ENCODE measurements around the gene ANXA2.

The ANXA2 gene

DNA sequence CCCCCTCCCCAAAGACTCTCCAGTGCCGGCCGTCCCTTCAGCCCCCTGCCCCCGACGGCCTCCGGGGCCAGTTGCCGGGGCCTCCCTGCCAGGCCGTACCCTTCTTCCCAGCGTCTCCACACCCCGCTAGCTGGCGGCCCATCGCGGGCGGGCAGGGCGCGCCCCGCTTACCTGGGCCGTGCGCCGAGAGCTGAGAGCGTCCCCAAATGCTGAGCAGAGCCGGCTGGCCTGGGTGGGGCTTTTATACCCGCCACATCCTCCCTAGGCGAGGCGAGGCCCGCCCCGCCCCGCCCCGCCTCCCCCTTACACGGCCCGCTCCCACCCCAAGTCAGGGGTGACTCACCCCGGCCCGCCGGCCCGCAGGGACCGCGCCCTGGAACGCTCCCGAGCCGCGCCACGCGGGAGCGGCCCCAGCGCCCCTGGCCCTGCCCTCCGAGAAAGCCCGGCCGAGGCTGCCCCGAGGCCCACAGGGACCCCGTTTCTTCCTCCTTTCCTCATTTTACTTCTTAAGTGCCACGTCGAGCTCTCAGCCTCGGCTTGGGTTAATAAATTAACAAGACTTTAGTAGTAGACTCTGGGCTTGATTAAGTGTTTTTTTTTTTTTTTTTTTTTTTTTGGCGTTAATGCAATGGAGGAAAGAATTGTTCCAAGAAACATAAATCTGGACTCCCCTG lies at the start of gene ANXA2:
Gene ANXA2 (minus strand): TSS at position 215 of the 674 bp plus-strand sequence. CDS start 11,911 bp downstream, outside the sequence.
- DNase-seq (ENCODE audit: low read depth): peak; percentile 94
- TF ChIP-seq, protein P1, sequence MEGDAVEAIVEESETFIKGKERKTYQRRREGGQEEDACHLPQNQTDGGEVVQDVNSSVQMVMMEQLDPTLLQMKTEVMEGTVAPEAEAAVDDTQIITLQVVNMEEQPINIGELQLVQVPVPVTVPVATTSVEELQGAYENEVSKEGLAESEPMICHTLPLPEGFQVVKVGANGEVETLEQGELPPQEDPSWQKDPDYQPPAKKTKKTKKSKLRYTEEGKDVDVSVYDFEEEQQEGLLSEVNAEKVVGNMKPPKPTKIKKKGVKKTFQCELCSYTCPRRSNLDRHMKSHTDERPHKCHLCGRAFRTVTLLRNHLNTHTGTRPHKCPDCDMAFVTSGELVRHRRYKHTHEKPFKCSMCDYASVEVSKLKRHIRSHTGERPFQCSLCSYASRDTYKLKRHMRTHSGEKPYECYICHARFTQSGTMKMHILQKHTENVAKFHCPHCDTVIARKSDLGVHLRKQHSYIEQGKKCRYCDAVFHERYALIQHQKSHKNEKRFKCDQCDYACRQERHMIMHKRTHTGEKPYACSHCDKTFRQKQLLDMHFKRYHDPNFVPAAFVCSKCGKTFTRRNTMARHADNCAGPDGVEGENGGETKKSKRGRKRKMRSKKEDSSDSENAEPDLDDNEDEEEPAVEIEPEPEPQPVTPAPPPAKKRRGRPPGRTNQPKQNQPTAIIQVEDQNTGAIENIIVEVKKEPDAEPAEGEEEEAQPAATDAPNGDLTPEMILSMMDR (IDR thresholded peaks at IDR 0.05; ENCODE audit: insufficient read depth, low read depth, low read length, missing control alignments): no peak
- peak within 1 kb of the TSS; percentile 58 for H3K4me3 ChIP-seq (ENCODE audit: low read depth, low read length)

DNA sequence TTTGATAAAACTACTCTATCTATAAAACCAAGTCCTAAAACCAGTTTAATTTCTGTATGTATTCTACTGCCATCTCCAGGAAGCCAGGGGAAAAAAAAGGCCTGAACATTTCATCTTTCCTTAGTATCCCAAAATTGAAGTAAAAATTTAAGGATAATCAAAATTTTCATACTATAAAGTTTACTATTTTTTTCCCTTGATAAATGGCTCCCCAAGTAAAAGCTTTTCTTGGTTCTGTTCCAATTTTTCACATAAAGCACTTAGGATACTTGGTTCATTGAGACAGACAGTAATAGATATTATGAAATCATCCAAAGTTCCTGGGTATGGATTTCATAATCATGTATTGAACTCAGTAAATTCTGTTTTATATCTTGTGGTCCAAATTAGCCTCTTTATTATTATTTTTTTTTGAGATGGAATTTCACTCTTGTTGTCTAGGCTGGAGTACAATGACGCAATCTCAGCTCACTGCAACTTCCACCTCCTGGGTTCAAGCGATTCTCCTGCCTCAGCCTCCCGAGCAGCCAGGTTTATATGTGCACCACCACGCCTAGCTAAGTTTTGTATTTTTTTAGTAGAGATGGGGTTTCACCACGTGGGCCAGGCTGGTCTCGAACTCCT lies 46.6 kb upstream of the ANXA2 start:
- no peak overlapping the region for H3K4me3 ChIP-seq (ENCODE audit: low read depth, low read length)
- DNase-seq (ENCODE audit: low read depth): no peak
- TF ChIP-seq, protein P1 (IDR thresholded peaks at IDR 0.05; ENCODE audit: insufficient read depth, low read depth, low read length, missing control alignments): peak; percentile 3

DNA sequence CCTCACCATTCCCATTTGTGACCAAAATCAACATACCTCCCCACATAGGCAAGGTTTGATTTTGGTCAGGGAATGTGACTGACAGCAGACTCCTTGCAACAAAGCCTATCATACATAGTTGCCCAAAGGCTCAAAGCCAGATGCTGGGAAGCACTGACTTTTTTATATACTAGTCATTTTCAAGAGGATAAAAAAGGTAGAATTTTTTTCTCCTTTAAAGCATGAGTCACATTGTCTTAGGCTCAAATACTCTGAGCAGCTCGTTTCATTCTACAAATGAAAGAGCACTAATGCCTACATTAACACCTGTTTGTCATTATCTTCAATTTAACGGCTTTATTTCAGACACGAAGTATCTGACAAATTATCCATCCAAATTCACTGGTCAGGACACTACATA lies 45.0 kb upstream of the ANXA2 start:
- TF ChIP-seq, protein P1 (IDR thresholded peaks at IDR 0.05; ENCODE audit: insufficient read depth, low read depth, low read length, missing control alignments): no peak
- no peak overlapping the region for H3K4me3 ChIP-seq (ENCODE audit: low read depth, low read length)
- no peak for DNase-seq (ENCODE audit: low read depth)

DNA sequence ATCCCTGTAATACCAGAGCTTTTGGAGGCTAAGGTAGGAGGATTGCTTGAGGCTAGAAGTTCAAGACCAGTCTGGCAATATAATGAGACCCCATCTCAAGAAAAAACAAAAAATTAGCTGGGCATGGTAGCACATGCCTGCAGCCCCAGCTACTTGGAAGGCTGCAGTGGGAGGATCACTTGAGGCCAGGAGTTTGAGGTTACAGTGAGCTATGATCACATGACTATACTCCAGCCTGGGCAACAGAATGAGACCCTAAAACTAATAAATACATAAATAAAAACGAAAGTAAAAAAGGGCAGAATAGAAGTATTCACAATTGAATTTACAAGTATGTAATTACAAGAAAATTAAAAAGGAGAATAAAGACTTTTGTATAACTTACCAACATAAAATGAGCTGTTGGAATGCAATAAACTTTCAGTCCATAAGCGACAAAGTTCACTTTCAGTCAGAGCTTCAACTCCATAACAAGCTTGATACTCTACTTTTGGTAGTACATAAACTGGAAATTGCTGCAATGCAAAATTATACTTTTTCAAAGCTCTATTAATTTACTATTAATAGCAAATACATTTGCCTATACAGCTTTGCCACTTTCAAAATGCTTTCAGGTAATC lies 44.4 kb upstream of the ANXA2 start:
- DNase-seq (ENCODE audit: low read depth): no peak
- TF ChIP-seq, protein P1 (IDR thresholded peaks at IDR 0.05; ENCODE audit: insufficient read depth, low read depth, low read length, missing control alignments): no peak
- no peak overlapping the region for H3K4me3 ChIP-seq (ENCODE audit: low read depth, low read length)

DNA sequence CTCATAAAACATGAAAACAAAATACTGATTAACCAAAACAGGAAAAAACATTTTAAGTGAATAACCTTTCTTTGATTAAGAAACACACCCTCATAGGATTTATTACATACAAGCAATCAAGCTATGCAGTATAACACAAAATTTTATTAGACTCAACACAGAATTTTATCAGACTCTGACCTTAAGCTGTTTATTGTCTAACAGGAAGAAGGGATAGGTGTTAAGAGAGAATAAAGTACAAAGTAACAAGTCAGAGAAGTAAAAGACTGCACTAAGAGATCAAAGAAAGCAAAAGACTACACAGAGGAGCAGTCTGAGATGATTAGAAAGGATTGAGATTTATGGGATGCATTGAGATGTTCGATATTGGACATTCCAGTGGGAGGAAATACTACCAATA lies 43.5 kb upstream of the ANXA2 start:
- TF ChIP-seq, protein P1 (IDR thresholded peaks at IDR 0.05; ENCODE audit: insufficient read depth, low read depth, low read length, missing control alignments): no peak
- H3K4me3 ChIP-seq (ENCODE audit: low read depth, low read length): no peak overlapping the region
- DNase-seq (ENCODE audit: low read depth): no peak

DNA sequence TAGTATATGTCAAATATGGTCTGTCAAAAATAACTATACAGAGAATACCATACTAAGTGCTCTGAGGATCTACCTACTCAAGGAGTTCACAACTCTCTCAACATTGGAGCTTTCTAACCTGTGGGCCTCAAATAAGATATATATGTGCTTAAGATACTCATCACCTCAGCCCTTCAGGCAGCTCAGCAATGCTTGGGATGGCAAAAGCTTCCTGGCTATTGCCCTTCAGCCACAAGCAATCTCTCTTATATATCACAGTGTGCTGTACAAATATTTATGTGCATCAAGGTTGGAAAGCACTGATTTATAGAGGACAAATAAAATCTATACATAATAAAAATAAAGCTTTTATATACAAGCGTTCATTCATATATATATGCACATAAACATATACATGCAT lies 40.9 kb upstream of the ANXA2 start:
- TF ChIP-seq, protein P1 (IDR thresholded peaks at IDR 0.05; ENCODE audit: insufficient read depth, low read depth, low read length, missing control alignments): no peak
- H3K4me3 ChIP-seq (ENCODE audit: low read depth, low read length): no peak overlapping the region
- DNase-seq (ENCODE audit: low read depth): no peak
